H54 (cell line): ENCODE results near the gene DNAAF6.
"Not testable (repeated sequence)": the region's sequence is repeated elsewhere in the genome, so short reads cannot be mapped to it uniquely, and the experiment has no call there.

Experiments
- DNase-seq: peaks from one replicate; pipeline ENCODE4 v3.0.0; 2011; ENCODE audit warnings: low spot score, mixed read lengths; ENCODE audit not compliant: insufficient read length
- FAIRE-seq: peaks from 3 replicates; lab custom pipeline; 2011; peaks lifted over from hg19 to GRCh38; lab: Jason Lieb, UNC
- POLR2A ChIP-seq: IDR thresholded peaks from 2 replicates; pipeline ENCODE4 v1.6.1; 2011; ENCODE audit warnings: low read depth, mild to moderate bottlenecking, low read length

The DNAAF6 gene

DNA sequence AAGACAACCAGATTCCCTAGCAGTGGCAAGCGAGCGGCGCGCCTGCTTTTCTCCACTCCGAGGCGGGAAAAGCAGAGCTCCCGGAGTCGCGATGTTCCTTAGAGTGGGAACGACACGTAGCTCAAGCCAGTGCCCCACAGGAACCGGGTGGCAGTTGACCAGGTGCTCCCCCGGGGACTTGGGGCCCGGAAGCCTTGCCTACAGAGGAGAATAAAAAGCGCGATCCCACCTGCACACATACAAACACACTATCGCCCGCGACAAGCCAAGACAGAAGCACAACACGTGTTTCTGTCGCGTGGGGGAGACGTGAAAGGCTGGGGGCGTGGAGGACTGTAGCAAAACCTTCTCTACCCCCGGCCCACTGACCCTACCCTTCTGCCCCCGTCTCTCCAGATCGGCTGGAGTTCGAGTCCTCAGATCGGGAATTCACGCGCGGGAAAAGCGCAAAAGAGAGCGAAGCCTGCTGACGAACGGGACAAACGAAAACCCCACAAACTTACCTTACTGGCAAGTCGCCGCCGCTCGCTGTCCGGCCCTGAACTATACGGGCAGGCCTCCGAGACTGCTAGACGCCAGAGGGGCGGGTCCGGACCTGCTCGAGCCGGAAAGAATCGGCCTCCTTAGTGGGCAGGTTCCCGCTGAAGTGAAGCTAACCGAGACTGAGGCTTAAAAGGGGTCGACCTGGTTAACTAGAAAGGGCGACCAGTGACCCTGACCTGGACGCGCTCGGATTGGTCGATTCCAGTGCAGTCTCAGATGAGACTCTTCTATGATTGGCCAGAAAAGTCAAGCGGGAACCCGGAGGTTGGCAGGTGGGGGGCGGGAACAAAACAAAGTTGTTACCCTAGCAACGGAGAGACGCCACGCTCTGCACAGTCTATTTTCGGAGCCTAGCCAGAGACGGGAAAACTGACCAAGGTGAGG, at the start of gene DNAAF6, which contains the start of gene NUP62CL:
TSS of gene DNAAF6 (plus strand) at position 842 of the 927 bp plus-strand sequence. CDS start 6,265 bp downstream, outside the sequence.
TSS of gene NUP62CL (minus strand) at position 664 of the 927 bp plus-strand sequence. CDS start 31,287 bp downstream, outside the sequence.
- TF ChIP-seq POLR2A, result no peak
- DNase-seq, result peak; percentile 11
- peak; percentile 15 for FAIRE-seq

DNA sequence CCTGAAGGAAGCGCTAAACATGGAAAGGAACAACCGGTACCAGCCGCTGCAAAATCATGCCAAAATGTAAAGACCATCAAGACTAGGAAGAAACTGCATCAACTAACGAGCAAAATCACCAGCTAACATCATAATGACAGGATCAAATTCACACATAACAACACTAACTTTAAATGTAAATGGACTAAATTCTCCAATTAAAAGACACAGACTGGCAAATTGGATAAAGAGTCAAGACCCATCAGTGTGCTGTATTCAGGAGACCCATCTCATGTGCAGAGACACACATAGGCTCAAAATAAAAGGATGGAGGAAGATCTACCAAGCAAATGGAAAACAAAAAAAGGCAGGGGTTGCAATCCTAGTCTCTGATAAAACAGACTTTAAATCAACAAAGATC, 48.8 kb upstream of the DNAAF6 start:
- not testable (repeated sequence) for DNase-seq, FAIRE-seq

DNA sequence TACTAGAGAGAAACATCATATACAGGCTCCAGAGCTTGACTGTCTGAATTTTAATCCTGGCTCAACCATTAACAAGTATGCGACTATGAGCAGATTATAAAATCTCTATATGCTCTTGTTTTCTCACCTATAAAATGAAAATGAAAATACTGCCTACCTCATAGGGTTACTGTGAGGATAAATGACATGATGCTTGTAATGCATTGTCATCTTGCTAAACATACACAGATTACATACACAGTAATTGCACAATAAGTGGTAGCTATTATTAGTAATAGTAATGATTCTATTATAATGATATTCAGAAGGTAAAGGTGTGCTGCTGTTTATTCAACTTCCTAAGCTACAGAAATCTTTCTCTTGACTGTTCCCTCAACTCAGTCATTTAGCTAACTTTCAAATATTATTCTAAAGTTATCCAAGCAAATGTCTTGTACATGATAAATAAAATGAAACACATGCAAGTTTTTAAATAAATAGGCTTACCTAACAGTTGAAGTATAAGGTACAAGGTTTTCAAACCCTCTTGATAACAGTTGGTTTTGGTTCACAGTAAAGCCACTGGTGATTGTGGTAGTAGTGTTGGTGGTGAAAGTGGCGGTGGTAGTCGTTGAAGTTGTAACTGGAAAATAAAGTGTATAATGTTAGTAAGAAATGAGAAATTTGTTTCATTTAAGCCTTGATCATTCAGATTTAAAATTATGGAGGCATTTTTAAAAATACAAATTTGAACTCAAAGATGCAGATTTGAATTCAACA, 39.1 kb upstream of the DNAAF6 start:
- DNase-seq (no peak), FAIRE-seq (no peak)
- no peak for TF ChIP-seq POLR2A

- FAIRE-seq (no peak), DNase-seq (no peak)
- TF ChIP-seq POLR2A, result no peak
Measured at GRCh38 chrX:107168257-107168656, 38.2 kb upstream of the DNAAF6 start.

- DNase-seq (no peak), FAIRE-seq (no peak)
- no peak for TF ChIP-seq POLR2A
Measured at GRCh38 chrX:107168712-107169111, 37.7 kb upstream of the DNAAF6 start.

GRCh38 chrX:107171369-107172102, 34.9 kb upstream of the DNAAF6 start:
- TF ChIP-seq POLR2A, result no peak
- no peak for FAIRE-seq

DNA sequence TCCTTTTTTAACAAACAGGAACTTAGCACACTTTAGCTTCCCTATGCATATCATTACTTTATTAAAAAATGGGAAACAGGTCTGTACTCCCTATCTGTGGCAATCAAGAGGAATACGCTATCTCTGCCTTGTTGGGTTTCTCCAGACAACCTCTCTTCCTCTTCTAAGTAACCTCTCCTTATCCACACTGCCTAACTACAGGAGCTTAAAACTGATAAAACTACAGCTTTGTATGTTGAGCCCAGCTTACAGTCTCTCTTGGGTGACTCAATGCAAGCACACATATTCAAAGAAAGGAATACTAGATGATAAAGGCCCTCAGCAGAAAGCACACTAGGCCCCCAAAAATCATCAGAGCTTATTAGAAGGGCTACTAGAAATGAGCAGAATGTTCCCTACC, 9.1 kb upstream of the DNAAF6 start:
- DNase-seq (no peak), FAIRE-seq (no peak)
- TF ChIP-seq POLR2A, result no peak

More at GRCh38 chrX:107171369-107172102, 34.9 kb upstream of the DNAAF6 start:
- DNase-seq, result no peak

- not testable (repeated sequence) for DNase-seq, FAIRE-seq
Measured at GRCh38 chrX:107198074-107198473, 8.3 kb upstream of the DNAAF6 start.

DNA sequence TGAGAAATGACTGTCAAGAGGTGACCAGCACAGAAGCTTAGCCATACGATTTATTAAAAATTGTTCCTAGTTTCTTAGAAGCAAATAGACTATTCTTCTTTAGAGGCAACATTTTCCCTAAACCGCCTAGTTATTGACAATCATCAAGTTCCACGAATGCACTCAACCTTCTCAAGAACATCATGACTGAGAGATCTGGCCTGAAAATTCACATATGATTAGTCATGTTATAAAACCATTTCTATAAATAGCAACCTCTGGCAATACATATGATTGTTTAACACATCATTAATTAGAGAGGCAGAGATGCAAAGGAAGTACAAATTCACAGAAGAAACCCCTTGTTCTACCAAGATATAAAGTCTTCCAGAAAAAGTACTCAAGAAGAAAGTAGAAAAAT, 6.9 kb upstream of the DNAAF6 start:
- no peak for TF ChIP-seq POLR2A
- DNase-seq (no peak), FAIRE-seq (no peak)

DNA sequence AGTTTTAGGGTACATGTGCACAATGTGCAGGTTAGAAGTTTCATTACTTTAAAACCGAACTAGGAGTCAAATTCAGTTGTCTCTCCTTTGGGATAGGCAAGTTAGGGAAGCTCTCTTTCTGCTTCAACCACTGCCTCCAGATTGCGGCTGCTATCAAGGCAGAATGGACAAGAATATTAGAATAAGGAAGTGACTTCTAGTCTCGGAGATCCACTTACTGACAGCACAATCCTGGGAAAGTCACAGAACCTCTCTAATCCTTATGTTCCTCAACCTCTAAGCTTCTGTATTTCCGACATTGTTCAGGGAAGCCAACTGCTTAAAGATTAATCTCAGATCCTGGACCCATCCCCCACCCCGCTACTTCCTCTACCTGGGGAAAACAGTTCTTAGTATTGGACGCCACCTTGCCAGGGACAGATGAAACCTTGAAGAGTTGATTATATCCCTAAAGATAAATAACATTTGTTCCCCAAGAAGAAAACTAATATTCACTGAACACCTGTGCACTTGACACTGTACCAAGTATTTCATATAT, 2.3 kb upstream of the DNAAF6 start:
- TF ChIP-seq POLR2A, result no peak
- DNase-seq (no peak), FAIRE-seq (no peak)

GRCh38 chrX:107206697-107207065, 270 bp downstream of the DNAAF6 start:
- DNase-seq (no peak), FAIRE-seq (no peak)
- TF ChIP-seq POLR2A, result no peak

GRCh38 chrX:107207089-107207488, 678 bp downstream of the DNAAF6 start:
- no peak for DNase-seq
- FAIRE-seq, result no peak
- no peak for TF ChIP-seq POLR2A

GRCh38 chrX:107207943-107208342, 1.5 kb downstream of the DNAAF6 start:
- TF ChIP-seq POLR2A, result no peak
- DNase-seq, result no peak
- FAIRE-seq, result no peak
